K562 (cell line): Measurements from ENCODE around the gene FUZ. TPM values are rescaled to one million over a fixed set of nuclear protein-coding genes. Genes with fewer than 3 reads are reported as not detected.

Experiments
- ATF7 ChIP-seq: fragments of 450-650 bp; IDR thresholded peaks from 2 replicates; pipeline ENCODE4 v1.7.1; 2014; ENCODE audit warnings: mild to moderate bottlenecking, moderate library complexity
- BRD4 ChIP-seq: fragments of 200-600 bp; sonication (generic); IDR thresholded peaks from 2 replicates; pipeline ENCODE4 v1.6.1; 2017; ENCODE audit warnings: inconsistent platforms
- HMG20A ChIP-seq: fragments of 450-650 bp; formaldehyde crosslinking; conservative IDR thresholded peaks from 2 replicates; pipeline ENCODE4 v1.4.0; 2020; ENCODE audit warnings: mild to moderate bottlenecking, mixed read lengths
- KHSRP ChIP-seq: fragments of 450-650 bp; IDR thresholded peaks from 2 replicates; pipeline ENCODE4 v1.6.1; 2017
- MCM7 ChIP-seq, 2 experiments: fragments of 450-650 bp; IDR thresholded peaks; 2 replicates each; pipeline ENCODE4 v1.6.1; 2016 to 2018
- RBM15 ChIP-seq: fragments of 200-400 bp; formaldehyde crosslinking; IDR thresholded peaks from 2 replicates; pipeline ENCODE4 v1.6.1; 2018; ENCODE audit warnings: mild to moderate bottlenecking, low read length, moderate library complexity; ENCODE audit not compliant: insufficient read depth
- SMARCA4 ChIP-seq: fragments of 450-650 bp; IDR thresholded peaks from 2 replicates; pipeline ENCODE4 v1.6.1; 2016
- SMARCE1 ChIP-seq: fragments of 450-650 bp; IDR thresholded peaks from 2 replicates; pipeline ENCODE4 v1.7.1; 2016; ENCODE audit warnings: mild to moderate bottlenecking
- ZBTB1 ChIP-seq: sonication (generic); formaldehyde crosslinking; IDR thresholded peaks from 2 replicates; pipeline ENCODE4 v1.8.1; 2023; ENCODE audit warnings: missing genetic modification reagents, low read depth, mild to moderate bottlenecking, borderline replicate concordance
- ZNF232 ChIP-seq: sonication (generic); formaldehyde crosslinking; IDR thresholded peaks from 2 replicates; pipeline ENCODE4 v1.8.0; 2022; ENCODE audit warnings: mild to moderate bottlenecking, missing genetic modification reagents
- ZNF274 ChIP-seq: IDR thresholded peaks from 2 replicates; pipeline ENCODE4 v1.6.1; 2011; ENCODE audit warnings: low read depth, mild to moderate bottlenecking, low read length, moderate library complexity, borderline replicate concordance
- ZNF324 ChIP-seq: fragments of 250-450 bp; sonication (Bioruptor Pico); IDR thresholded peaks from 2 replicates; pipeline ENCODE4 v1.4.0; 2020; ENCODE audit warnings: mild to moderate bottlenecking
- polyA plus RNA-seq, 8 experiments: library from polyadenylated mRNA; depleted of rRNA in 4 of 8; stranded (reverse) in 5 of 8; unstranded in 3 of 8; fragments of >200 nt; fragmentation: Nextera tagmentation in 2 of 8; fragmentation: Illumina TruSeq in 1 of 8; extraction: Ambion mirVana in 2 of 8; extraction: Trizol in 1 of 8; gene quantifications; 2 replicates each; pipeline versions ENCODE4 v1.2.1 to v1.2.3, GENCODE V29; 2011 to 2014; ENCODE audit warnings: inconsistent platforms in 1 of 8, missing spikeins in 1 of 8
- total RNA-seq, 7 experiments: library from RNA; depleted of rRNA in 6 of 7; stranded (reverse); fragments of >200 nt in 6 of 7; fragmentation: Illumina TruSeq in 2 of 7; extraction: Trizol in 2 of 7; gene quantifications; 2 replicates each; pipeline versions ENCODE4 v1.2.1 to v1.2.3, GENCODE V29; 2011 to 2021; ENCODE audit warnings: low replicate concordance in 1 of 7
- TF ChIP-seq, protein P1 (sequence below): fragments of 450-650 bp; IDR thresholded peaks from 2 replicates; pipeline ENCODE4 v1.6.1; 2016; ENCODE audit warnings: mild to moderate bottlenecking
- TF ChIP-seq, protein P2 (sequence below): fragments of 250-450 bp; sonication (Bioruptor Pico); IDR thresholded peaks from 2 replicates; pipeline ENCODE4 v1.4.0; 2020
- TF ChIP-seq, protein P3 (sequence below): conservative IDR thresholded peaks from 2 replicates; pipeline ENCODE4 v1.6.1; 2011; ENCODE audit warnings: low read depth, mild to moderate bottlenecking, low read length; ENCODE audit not compliant: control insufficient read depth

FUZ gene
- total and polyA plus RNA-seq, 9 of the 15 experiments (the other 6 are each of a cell fraction or from before 2014, with no cell fraction given), result 0.17 to 7.6 (median 3.6) TPM; not detected in 1

DNA sequence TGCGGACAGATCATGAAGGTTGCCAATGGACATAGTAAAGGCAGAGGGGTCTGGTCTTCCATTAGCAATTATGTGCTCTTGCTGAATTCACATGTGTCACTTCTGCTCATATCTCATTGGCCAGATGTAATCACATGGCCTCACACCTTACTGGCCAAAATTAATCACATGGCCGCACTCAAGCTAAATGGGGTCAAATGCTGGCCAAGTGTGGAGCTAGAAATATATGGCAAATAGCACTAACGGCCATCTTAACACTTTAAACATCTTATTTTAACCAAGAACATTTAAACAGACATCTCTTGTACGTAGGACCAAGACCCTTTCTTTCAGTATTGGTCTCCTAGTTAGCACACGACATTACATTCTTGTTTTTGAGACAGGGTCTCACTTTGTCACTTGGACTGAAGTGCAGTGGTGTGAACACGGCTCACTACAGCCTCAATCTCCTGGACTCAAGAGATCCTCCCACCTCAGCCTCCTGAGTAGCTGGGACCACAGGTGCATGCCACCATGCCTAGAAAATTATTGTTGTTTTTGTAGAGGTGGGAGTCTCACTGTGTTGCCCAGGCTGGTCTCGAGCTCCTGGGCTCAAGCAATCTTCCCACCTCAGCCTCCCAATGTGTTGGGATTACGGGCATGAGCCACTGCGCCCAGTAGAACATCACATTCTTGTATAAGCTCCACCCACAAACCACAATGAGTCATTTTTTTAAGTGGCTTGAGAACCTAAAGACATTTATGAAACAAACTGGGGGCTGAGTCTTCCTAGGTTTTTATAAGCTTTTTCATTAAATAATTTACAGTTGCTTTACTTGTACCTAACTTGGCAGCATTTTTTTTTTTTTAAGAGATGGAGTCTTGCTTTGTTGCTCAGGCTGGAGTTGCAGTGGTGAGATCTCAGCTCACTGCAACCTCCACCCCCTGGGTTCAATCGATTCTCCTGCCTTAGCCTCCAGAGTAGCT lies 34.9 kb upstream of the FUZ start (continued):
- TF ChIP-seq KHSRP (no peak), ZBTB1 (CRISPR knock-in tag) (no peak), ZNF274 (no peak), ATF7 (peak; percentile 84), MCM7 (IDR thresholded peaks at IDR 0.05) (no peak), RBM15 (no peak), ZNF324 (CRISPR knock-in tag) (no peak), SMARCE1 (peak; percentile 86), HMG20A (CRISPR knock-in tag) (no peak), BRD4 (0 out of 2 replicates have a peak, but pooled peaks have one; percentile 40), SMARCA4 (peak; percentile 85), ZNF232 (CRISPR knock-in tag) (no peak)
- TF ChIP-seq, protein P1, sequence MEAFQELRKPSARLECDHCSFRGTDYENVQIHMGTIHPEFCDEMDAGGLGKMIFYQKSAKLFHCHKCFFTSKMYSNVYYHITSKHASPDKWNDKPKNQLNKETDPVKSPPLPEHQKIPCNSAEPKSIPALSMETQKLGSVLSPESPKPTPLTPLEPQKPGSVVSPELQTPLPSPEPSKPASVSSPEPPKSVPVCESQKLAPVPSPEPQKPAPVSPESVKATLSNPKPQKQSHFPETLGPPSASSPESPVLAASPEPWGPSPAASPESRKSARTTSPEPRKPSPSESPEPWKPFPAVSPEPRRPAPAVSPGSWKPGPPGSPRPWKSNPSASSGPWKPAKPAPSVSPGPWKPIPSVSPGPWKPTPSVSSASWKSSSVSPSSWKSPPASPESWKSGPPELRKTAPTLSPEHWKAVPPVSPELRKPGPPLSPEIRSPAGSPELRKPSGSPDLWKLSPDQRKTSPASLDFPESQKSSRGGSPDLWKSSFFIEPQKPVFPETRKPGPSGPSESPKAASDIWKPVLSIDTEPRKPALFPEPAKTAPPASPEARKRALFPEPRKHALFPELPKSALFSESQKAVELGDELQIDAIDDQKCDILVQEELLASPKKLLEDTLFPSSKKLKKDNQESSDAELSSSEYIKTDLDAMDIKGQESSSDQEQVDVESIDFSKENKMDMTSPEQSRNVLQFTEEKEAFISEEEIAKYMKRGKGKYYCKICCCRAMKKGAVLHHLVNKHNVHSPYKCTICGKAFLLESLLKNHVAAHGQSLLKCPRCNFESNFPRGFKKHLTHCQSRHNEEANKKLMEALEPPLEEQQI, result no peak
- TF ChIP-seq, protein P2, sequence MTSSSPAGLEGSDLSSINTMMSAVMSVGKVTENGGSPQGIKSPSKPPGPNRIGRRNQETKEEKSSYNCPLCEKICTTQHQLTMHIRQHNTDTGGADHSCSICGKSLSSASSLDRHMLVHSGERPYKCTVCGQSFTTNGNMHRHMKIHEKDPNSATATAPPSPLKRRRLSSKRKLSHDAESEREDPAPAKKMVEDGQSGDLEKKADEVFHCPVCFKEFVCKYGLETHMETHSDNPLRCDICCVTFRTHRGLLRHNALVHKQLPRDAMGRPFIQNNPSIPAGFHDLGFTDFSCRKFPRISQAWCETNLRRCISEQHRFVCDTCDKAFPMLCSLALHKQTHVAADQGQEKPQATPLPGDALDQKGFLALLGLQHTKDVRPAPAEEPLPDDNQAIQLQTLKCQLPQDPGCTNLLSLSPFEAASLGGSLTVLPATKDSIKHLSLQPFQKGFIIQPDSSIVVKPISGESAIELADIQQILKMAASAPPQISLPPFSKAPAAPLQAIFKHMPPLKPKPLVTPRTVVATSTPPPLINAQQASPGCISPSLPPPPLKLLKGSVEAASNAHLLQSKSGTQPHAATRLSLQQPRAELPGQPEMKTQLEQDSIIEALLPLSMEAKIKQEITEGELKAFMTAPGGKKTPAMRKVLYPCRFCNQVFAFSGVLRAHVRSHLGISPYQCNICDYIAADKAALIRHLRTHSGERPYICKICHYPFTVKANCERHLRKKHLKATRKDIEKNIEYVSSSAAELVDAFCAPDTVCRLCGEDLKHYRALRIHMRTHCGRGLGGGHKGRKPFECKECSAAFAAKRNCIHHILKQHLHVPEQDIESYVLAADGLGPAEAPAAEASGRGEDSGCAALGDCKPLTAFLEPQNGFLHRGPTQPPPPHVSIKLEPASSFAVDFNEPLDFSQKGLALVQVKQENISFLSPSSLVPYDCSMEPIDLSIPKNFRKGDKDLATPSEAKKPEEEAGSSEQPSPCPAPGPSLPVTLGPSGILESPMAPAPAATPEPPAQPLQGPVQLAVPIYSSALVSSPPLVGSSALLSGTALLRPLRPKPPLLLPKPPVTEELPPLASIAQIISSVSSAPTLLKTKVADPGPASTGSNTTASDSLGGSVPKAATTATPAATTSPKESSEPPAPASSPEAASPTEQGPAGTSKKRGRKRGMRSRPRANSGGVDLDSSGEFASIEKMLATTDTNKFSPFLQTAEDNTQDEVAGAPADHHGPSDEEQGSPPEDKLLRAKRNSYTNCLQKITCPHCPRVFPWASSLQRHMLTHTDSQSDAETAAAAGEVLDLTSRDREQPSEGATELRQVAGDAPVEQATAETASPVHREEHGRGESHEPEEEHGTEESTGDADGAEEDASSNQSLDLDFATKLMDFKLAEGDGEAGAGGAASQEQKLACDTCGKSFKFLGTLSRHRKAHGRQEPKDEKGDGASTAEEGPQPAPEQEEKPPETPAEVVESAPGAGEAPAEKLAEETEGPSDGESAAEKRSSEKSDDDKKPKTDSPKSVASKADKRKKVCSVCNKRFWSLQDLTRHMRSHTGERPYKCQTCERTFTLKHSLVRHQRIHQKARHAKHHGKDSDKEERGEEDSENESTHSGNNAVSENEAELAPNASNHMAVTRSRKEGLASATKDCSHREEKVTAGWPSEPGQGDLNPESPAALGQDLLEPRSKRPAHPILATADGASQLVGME (CRISPR knock-in tag), result no peak
- TF ChIP-seq, protein P3, sequence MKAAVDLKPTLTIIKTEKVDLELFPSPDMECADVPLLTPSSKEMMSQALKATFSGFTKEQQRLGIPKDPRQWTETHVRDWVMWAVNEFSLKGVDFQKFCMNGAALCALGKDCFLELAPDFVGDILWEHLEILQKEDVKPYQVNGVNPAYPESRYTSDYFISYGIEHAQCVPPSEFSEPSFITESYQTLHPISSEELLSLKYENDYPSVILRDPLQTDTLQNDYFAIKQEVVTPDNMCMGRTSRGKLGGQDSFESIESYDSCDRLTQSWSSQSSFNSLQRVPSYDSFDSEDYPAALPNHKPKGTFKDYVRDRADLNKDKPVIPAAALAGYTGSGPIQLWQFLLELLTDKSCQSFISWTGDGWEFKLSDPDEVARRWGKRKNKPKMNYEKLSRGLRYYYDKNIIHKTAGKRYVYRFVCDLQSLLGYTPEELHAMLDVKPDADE, result no peak
